ENCODE measurements around the gene PTGES3L. TPM values are rescaled to one million over a fixed set of nuclear protein-coding genes. Genes with fewer than 3 reads are reported as not detected.

Gene PTGES3L
- polyA plus RNA-seq, 1 donor from 2014 or later = 7.8 TPM

DNA sequence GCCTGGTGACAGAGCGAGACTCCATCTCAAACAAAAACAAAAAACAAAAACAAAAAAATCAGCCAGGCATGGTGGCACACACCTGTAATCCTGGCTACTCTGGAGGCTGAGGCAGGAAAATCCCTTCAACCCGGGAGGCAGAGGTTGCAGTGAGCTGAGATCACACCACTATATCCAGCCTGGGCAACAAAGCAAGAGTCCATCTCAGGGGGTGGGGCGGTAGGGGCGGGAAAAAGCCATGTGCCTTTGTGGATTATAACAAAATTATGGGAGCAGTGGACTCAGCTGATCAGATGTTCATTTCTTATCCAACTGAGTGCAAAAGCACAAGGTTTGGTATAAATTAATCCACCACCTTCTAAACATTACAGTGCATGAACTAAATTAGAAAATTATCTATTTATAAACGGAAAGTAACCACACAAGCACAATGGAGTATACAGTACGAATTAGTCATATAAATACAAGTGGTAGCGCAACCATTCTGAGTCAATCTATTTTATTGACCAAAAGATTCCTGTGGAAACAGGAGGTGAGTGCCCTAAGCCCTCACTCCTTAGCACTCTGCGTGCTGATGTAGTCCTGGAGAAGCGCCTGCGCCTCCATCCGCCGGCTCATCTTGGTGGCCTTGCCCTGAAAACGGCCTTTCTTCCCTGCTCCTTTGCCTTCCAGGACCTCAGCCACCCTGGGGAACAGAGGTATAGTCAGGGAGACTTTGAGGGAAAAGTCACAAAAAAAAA lies 29.7 kb downstream of the PTGES3L start:
- Histone ChIP-seq H3K9me3 (ENCODE audit: low read length) (no peaks in the 10 kb centered on the region), H3K79me2 (replicated peaks; ENCODE audit: insufficient read depth, low read length) (no peaks in the 10 kb centered on the region), H3K27me3 (ENCODE audit: insufficient read depth, low read depth, low read length) (no peaks in the 10 kb centered on the region), H3K27ac (ENCODE audit: low read length) (no peak overlapping the region), H2AFZ (ENCODE audit: low read depth, low read length) (no peak overlapping the region), H4K20me1 (ENCODE audit: insufficient read depth) (no peaks in the 10 kb centered on the region), H3K9me2 (ENCODE audit: insufficient read depth, low read length) (no peaks in the 10 kb centered on the region), H3K36me3 (ENCODE audit: insufficient read depth, low read length) (no peaks in the 10 kb centered on the region), H3K4me3 (ENCODE audit: low read length) (no peak overlapping the region), H3K4me2 (ENCODE audit: low read length) (no peak overlapping the region), H3F3A (ENCODE audit: insufficient read depth, low read length, poor library complexity, severe bottlenecking) (no peaks in the 10 kb centered on the region), H3K9ac (ENCODE audit: low read length) (no peak overlapping the region)
- TF ChIP-seq, protein P1, sequence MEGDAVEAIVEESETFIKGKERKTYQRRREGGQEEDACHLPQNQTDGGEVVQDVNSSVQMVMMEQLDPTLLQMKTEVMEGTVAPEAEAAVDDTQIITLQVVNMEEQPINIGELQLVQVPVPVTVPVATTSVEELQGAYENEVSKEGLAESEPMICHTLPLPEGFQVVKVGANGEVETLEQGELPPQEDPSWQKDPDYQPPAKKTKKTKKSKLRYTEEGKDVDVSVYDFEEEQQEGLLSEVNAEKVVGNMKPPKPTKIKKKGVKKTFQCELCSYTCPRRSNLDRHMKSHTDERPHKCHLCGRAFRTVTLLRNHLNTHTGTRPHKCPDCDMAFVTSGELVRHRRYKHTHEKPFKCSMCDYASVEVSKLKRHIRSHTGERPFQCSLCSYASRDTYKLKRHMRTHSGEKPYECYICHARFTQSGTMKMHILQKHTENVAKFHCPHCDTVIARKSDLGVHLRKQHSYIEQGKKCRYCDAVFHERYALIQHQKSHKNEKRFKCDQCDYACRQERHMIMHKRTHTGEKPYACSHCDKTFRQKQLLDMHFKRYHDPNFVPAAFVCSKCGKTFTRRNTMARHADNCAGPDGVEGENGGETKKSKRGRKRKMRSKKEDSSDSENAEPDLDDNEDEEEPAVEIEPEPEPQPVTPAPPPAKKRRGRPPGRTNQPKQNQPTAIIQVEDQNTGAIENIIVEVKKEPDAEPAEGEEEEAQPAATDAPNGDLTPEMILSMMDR (IDR thresholded peaks at IDR 0.05; ENCODE audit: poor library complexity, severe bottlenecking) = no peak
- no peak for TF ChIP-seq EZH2 (IDR thresholded peaks at IDR 0.05; ENCODE audit: borderline replicate concordance, insufficient read depth, low read length, poor library complexity, severe bottlenecking)
- no peak for TF ChIP-seq SMC3 (conservative IDR thresholded peaks at IDR 0.05; ENCODE audit: poor library complexity)
- TF ChIP-seq EP300 (conservative IDR thresholded peaks at IDR 0.05; ENCODE audit: poor library complexity, severe bottlenecking) = no peak
- no peak for TF ChIP-seq POLR2AphosphoS5 (IDR thresholded peaks at IDR 0.05)
- TF ChIP-seq MXI1 (conservative IDR thresholded peaks at IDR 0.05; ENCODE audit: poor library complexity, severe bottlenecking) = no peak
- TF ChIP-seq RAD21 (conservative IDR thresholded peaks at IDR 0.05) = no peak
- no peak for TF ChIP-seq TAF1 (IDR thresholded peaks at IDR 0.05; ENCODE audit: low read depth)
- TF ChIP-seq, protein P2, sequence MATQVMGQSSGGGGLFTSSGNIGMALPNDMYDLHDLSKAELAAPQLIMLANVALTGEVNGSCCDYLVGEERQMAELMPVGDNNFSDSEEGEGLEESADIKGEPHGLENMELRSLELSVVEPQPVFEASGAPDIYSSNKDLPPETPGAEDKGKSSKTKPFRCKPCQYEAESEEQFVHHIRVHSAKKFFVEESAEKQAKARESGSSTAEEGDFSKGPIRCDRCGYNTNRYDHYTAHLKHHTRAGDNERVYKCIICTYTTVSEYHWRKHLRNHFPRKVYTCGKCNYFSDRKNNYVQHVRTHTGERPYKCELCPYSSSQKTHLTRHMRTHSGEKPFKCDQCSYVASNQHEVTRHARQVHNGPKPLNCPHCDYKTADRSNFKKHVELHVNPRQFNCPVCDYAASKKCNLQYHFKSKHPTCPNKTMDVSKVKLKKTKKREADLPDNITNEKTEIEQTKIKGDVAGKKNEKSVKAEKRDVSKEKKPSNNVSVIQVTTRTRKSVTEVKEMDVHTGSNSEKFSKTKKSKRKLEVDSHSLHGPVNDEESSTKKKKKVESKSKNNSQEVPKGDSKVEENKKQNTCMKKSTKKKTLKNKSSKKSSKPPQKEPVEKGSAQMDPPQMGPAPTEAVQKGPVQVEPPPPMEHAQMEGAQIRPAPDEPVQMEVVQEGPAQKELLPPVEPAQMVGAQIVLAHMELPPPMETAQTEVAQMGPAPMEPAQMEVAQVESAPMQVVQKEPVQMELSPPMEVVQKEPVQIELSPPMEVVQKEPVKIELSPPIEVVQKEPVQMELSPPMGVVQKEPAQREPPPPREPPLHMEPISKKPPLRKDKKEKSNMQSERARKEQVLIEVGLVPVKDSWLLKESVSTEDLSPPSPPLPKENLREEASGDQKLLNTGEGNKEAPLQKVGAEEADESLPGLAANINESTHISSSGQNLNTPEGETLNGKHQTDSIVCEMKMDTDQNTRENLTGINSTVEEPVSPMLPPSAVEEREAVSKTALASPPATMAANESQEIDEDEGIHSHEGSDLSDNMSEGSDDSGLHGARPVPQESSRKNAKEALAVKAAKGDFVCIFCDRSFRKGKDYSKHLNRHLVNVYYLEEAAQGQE (IDR thresholded peaks at IDR 0.05; ENCODE audit: borderline replicate concordance) = no peak

DNA sequence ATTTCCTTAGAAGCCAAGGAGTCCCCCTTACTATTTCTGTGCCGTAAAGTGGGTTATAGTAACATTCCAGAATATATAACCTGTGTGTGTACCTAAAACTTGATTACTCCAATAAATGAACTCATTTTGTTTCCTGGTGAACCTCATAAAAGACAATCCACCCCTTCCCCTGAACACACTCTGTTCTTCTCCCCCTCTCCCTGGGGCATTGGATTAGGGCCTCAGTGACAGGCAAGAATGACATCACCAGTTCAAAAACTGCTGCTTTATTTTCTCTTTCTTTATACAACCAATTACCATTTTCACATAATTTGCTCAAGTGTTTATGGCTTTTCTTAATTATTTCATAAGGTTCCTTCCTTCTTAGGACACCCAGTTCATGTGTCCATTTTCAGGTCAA lies 33.1 kb downstream of the PTGES3L start:
- H3F3A ChIP-seq (ENCODE audit: insufficient read depth, low read length, poor library complexity, severe bottlenecking) = no peaks in the 10 kb centered on the region
- H4K20me1 ChIP-seq (ENCODE audit: insufficient read depth) = no peaks in the 10 kb centered on the region
- no peak overlapping the region for H3K4me3 ChIP-seq (ENCODE audit: low read length)
- no peaks in the 10 kb centered on the region for H3K79me2 ChIP-seq (replicated peaks; ENCODE audit: insufficient read depth, low read length)
- no peaks in the 10 kb centered on the region for H3K36me3 ChIP-seq (ENCODE audit: insufficient read depth, low read length)
- no peak overlapping the region for H3K27ac ChIP-seq (ENCODE audit: low read length)
- no peak overlapping the region for H3K9ac ChIP-seq (ENCODE audit: low read length)
- TF ChIP-seq POLR2AphosphoS5 (IDR thresholded peaks at IDR 0.05) = no peak
- TF ChIP-seq RAD21 (conservative IDR thresholded peaks at IDR 0.05) = no peak
- TF ChIP-seq, protein P2 (IDR thresholded peaks at IDR 0.05; ENCODE audit: borderline replicate concordance) = no peak
- no peak for TF ChIP-seq EZH2 (IDR thresholded peaks at IDR 0.05; ENCODE audit: borderline replicate concordance, insufficient read depth, low read length, poor library complexity, severe bottlenecking)
- no peak for TF ChIP-seq SMC3 (conservative IDR thresholded peaks at IDR 0.05; ENCODE audit: poor library complexity)
- no peak for TF ChIP-seq MXI1 (conservative IDR thresholded peaks at IDR 0.05; ENCODE audit: poor library complexity, severe bottlenecking)
- no peak for TF ChIP-seq TAF1 (IDR thresholded peaks at IDR 0.05; ENCODE audit: low read depth)
- TF ChIP-seq, protein P1 (IDR thresholded peaks at IDR 0.05; ENCODE audit: poor library complexity, severe bottlenecking) = no peak
- no peak for TF ChIP-seq EP300 (conservative IDR thresholded peaks at IDR 0.05; ENCODE audit: poor library complexity, severe bottlenecking)
- no peak overlapping the region for H2AFZ ChIP-seq (ENCODE audit: low read depth, low read length)
- H3K27me3 ChIP-seq (ENCODE audit: insufficient read depth, low read depth, low read length) = no peaks in the 10 kb centered on the region
- no peak overlapping the region for H3K4me2 ChIP-seq (ENCODE audit: low read length)
- no peaks in the 10 kb centered on the region for H3K9me3 ChIP-seq (ENCODE audit: low read length)
- no peaks in the 10 kb centered on the region for H3K9me2 ChIP-seq (ENCODE audit: insufficient read depth, low read length)

All from neural cell (in vitro differentiated cells).